OCI-LY3 (cell line): Measurements from ENCODE around the gene GRXCR2.
A peak's percentile ranks its signal among the peaks of the same experiment; 100 is the strongest.

Experiments
- H2AFZ ChIP-seq: fragments of 200-600, 300-600 bp; shearing (Covaris generic); 2 replicates; pipeline ENCODE4 v1.6.0; 2014; ENCODE audit warnings: antibody characterized with exemption, low read depth, low read length
- H3K27ac ChIP-seq: fragments of 200-600, 300-600 bp; sonication (generic); 2 replicates; pipeline ENCODE4 v1.5.1; 2014; ENCODE audit warnings: mild to moderate bottlenecking, low read length, moderate library complexity, mixed read lengths
- H3K27me3 ChIP-seq: fragments of 200-600, 300-600 bp; sonication (generic); 2 replicates; pipeline ENCODE4 v1.6.1; 2014; ENCODE audit warnings: low read depth, low read length, mixed read lengths
- H3K36me3 ChIP-seq: fragments of 200-600, 300-600 bp; sonication (generic); replicated peaks from 2 replicates; pipeline ENCODE3; 2014; ENCODE audit warnings: low read depth, low read length, mixed read lengths
- H3K4me1 ChIP-seq: fragments of 300-600, 200-600 bp; sonication (generic); 2 replicates; pipeline ENCODE4 v1.6.1; 2014; ENCODE audit warnings: low read length, mixed read lengths
- H3K4me2 ChIP-seq: fragments of 200-600, 300-600 bp; sonication (generic); 2 replicates; pipeline ENCODE4 v1.6.1; 2014; ENCODE audit warnings: low read length, mixed read lengths
- H3K4me3 ChIP-seq: fragments of 300-600, 200-600 bp; sonication (generic); 2 replicates; pipeline ENCODE4 v1.5.1; 2014; ENCODE audit warnings: antibody characterized with exemption, mild to moderate bottlenecking, low read length, moderate library complexity
- H3K79me2 ChIP-seq: fragments of 300-600, 200-600 bp; shearing (Covaris generic); 2 replicates; pipeline ENCODE4 v1.6.1; 2014; ENCODE audit warnings: mild to moderate bottlenecking, low read length, mixed read lengths
- H3K9ac ChIP-seq: fragments of 300-600, 200-600 bp; shearing (Covaris generic); 2 replicates; pipeline ENCODE4 v1.6.0; 2014; ENCODE audit warnings: mild to moderate bottlenecking, low read length, moderate library complexity
- H3K9me3 ChIP-seq: fragments of 200-600, 300-600 bp; shearing (Covaris generic); 2 replicates; pipeline ENCODE4 v1.6.1; 2014; ENCODE audit warnings: low read length, mixed read lengths; ENCODE audit not compliant: insufficient read depth
- H4K20me1 ChIP-seq: fragments of 200-600, 300-600 bp; sonication (generic); 2 replicates; pipeline ENCODE4 v1.6.1; 2016; ENCODE audit warnings: low read length, mixed read lengths; ENCODE audit not compliant: insufficient read depth
- CTCF ChIP-seq: fragments of 200-600, 300-600 bp; sonication (generic); IDR thresholded peaks from 2 replicates; pipeline ENCODE4 v1.5.1; 2014; ENCODE audit warnings: antibody characterized with exemption, low read length, low read depth
- EZH2phosphoT487 ChIP-seq: fragments of 200-600 bp; shearing (Covaris generic); IDR thresholded peaks from 2 replicates; pipeline ENCODE4 v1.6.1; 2018; ENCODE audit warnings: antibody characterized with exemption, mixed run types, low read depth

Gene GRXCR2

DNA sequence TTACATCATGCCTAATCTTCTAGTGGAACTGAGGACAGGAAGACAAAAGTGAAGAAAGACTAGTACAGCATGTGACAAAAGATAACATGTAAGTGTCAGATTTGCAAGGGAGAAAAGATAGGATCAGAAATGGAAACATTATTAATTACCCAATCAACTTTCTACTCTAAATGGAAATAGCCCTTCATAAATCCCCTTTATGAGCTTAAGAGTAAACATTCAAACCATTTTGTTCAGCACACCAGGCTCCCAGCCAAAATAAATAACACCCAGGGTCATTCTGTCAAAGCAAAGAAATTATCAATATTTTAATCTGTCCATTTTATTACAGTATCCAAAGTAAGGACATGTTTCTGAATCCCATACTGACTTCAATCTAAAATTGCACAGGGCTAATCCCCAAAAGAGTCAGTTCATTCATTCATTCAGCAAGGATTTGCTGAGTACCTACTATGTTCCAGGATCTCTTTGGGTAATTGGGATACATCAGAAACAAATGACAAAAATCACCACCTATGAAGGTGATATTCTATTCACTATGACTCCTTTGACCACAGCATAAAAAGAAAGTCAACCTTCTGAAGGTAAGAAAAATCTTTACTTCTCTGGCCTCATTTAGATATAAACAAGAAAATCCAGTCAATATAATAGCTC is 43.0 kb downstream of the GRXCR2 start:
- TF ChIP-seq EZH2phosphoT487: no peak
- no peak for TF ChIP-seq CTCF
- Histone ChIP-seq H2AFZ (no peak overlapping the region), H3K9ac (no peak overlapping the region), H4K20me1 (no peaks in the 10 kb centered on the region), H3K4me1 (no peaks in the 10 kb centered on the region), H3K27ac (no peak overlapping the region), H3K79me2 (no peaks in the 10 kb centered on the region), H3K27me3 (0 out of 2 replicates have a peak, but pooled peaks cover 3% of the 10 kb centered on the region), H3K4me2 (no peak overlapping the region), H3K9me3 (no peaks in the 10 kb centered on the region), H3K4me3 (no peak overlapping the region), H3K36me3 (no peaks in the 10 kb centered on the region)

DNA sequence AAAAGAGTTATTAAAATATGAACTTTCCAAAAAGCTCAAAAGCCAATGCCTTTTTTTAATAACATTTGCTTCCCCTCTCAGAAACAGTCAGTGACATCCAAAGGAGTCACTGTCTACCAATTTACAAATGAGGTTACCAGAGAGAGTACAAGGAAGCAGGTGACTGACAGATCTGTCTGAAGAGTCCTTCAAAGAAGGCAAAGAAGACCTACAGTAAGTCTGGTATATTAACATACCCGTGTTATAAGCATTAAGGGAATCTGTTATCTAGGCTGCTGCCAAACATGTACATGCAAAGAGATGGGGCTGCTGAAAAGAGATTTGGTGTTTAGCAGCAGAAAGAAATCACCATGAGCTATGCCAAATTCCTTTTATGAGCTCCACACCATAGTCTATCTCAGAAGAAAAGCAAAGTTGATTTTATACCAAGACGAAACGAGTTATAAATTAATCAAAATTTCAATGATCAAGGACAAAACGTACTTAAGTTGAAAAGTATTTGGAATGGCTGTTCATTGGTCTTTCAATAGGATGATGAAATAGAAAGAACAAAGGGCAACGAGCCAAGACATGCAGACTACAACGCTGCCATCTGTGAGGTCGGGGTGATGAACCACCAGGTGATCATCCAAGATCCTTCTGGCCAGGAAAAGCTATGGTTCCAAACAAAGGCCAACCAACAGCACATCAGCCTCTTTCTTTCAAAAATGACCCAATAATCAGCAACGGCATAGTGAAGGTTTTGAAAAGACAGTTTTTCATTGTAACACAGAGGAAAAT is 45.7 kb downstream of the GRXCR2 start:
- Histone ChIP-seq H3K79me2 (no peaks in the 10 kb centered on the region), H3K27me3 (0 out of 2 replicates have a peak, but pooled peaks cover 3% of the 10 kb centered on the region), H3K9me3 (no peaks in the 10 kb centered on the region), H4K20me1 (no peaks in the 10 kb centered on the region), H3K27ac (no peak overlapping the region), H2AFZ (no peak overlapping the region), H3K4me1 (no peaks in the 10 kb centered on the region), H3K4me2 (no peak overlapping the region), H3K4me3 (no peak overlapping the region), H3K36me3 (no peaks in the 10 kb centered on the region), H3K9ac (no peak overlapping the region)
- TF ChIP-seq CTCF (no peak), EZH2phosphoT487 (no peak)

DNA sequence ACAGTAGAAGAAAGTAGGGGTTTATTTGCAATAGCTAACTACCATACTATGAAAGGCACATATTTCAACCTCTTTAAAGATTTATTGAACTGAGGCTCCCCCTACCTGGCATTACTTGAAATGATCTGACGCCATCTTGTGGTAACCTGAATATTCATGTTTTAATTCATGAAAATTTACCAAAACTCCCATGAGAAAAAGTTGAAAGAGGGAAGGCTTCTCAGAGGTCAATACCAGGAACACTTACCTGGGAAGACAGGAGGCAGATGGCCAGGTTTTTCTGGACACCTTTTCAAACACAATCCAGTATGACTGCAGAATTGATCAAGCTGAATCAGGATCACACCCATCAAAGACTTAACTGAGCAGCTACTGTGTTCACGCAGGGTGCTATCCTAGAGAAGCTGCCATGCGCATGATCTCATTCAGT is 47.0 kb downstream of the GRXCR2 start:
- no peaks in the 10 kb centered on the region for H4K20me1 ChIP-seq
- no peaks in the 10 kb centered on the region for H3K79me2 ChIP-seq
- peak overlapping the region; percentile 53; the same call in 1 of the 2 replicates for H2AFZ ChIP-seq
- TF ChIP-seq EZH2phosphoT487 (no peak), CTCF (peak; percentile 83)
- 0 out of 2 replicates have a peak, but pooled peaks cover 3% of the 10 kb centered on the region for H3K27me3 ChIP-seq
- H3K27ac ChIP-seq: no peak overlapping the region
- no peaks in the 10 kb centered on the region for H3K9me3 ChIP-seq
- no peaks in the 10 kb centered on the region for H3K36me3 ChIP-seq
- no peaks in the 10 kb centered on the region for H3K4me1 ChIP-seq
- no peak overlapping the region for H3K4me2 ChIP-seq
- H3K4me3 ChIP-seq: no peak overlapping the region
- no peak overlapping the region for H3K9ac ChIP-seq

DNA sequence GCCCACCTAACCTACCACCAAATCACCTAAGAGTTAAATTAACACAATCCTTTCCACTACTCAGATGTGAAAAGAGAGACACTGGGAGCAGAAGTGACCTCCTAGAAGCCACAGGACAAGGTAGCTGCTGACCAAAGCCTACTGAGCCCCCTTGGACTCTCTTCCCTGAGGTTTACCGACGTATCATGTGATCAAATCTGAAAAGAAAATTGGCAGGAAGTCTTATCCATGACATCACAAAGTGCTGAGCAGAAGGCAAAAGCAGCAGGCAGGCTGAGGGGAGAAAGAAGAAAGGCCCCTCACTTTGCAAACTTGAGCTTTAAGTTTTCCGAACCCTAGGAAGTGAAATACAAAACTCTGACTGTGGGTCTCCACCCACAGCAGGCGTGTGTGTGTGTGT is 48.8 kb downstream of the GRXCR2 start:
- H3K9me3 ChIP-seq: no peaks in the 10 kb centered on the region
- H3K4me2 ChIP-seq: no peak overlapping the region
- H3K79me2 ChIP-seq: no peaks in the 10 kb centered on the region
- no peaks in the 10 kb centered on the region for H3K36me3 ChIP-seq
- no peaks in the 10 kb centered on the region for H3K4me1 ChIP-seq
- H4K20me1 ChIP-seq: no peaks in the 10 kb centered on the region
- H2AFZ ChIP-seq: no peak overlapping the region
- H3K27me3 ChIP-seq: 0 out of 2 replicates have a peak, but pooled peaks cover 3% of the 10 kb centered on the region
- no peak overlapping the region for H3K4me3 ChIP-seq
- TF ChIP-seq CTCF (no peak), EZH2phosphoT487 (no peak)
- no peak overlapping the region for H3K27ac ChIP-seq
- no peak overlapping the region for H3K9ac ChIP-seq
